Kidney (tissue), 14 donors: ENCODE results near the gene THADA. TPM values are rescaled to one million over a fixed set of nuclear protein-coding genes. Genes with fewer than 3 reads are reported as not detected.

Source experiments
- DNase-seq, 5 donors: peaks; one replicate each; pipeline ENCODE4 v3.0.0-alpha.2; 2013 to 2020
- FAIRE-seq: peaks from 2 replicates; lab custom pipeline; 2012; peaks lifted over from hg19 to GRCh38; lab: Jason Lieb, UNC
- H3K27ac ChIP-seq, 2 donors: one replicate each; pipeline ENCODE4 v1.7.0; 2013; ENCODE audit warnings: low read depth in 2 of 2, low read length in 2 of 2, inconsistent platforms in 1 of 2
- H3K27me3 ChIP-seq: one replicate; pipeline ENCODE4 v1.7.1; 2013; ENCODE audit warnings: low read length, inconsistent platforms; ENCODE audit not compliant: control insufficient read depth, insufficient read depth
- H3K36me3 ChIP-seq, 3 donors: one replicate each; pipeline versions ENCODE4 v1.7.0 to v1.7.1; 2013; ENCODE audit warnings: low read length in 3 of 3, control low read depth in 1 of 3, inconsistent platforms in 1 of 3; ENCODE audit not compliant: insufficient read depth in 3 of 3, control insufficient read depth in 2 of 3
- H3K4me1 ChIP-seq, 3 donors: one replicate each; pipeline versions ENCODE4 v1.7.0 to v1.7.1; 2013; ENCODE audit warnings: low read length in 3 of 3, inconsistent platforms in 1 of 3, low read depth in 1 of 3; ENCODE audit not compliant: control insufficient read depth in 2 of 3, insufficient read depth in 2 of 3
- H3K4me3 ChIP-seq, 3 donors: one replicate each; pipeline versions ENCODE4 v1.7.0 to v1.8.1; 2013; ENCODE audit warnings: low read length in 3 of 3, control low read depth in 1 of 3, inconsistent platforms in 1 of 3
- H3K9ac ChIP-seq, 3 donors: one replicate each; pipeline versions ENCODE4 v1.7.0 to v1.7.1; 2013; ENCODE audit warnings: low read length in 3 of 3, control low read depth in 1 of 3, inconsistent platforms in 1 of 3
- H3K9me3 ChIP-seq, 3 donors: one replicate each; pipeline versions ENCODE4 v1.7.0 to v1.7.1; 2013; ENCODE audit warnings: low read length in 3 of 3, control low read depth in 1 of 3, inconsistent platforms in 1 of 3; ENCODE audit not compliant: control insufficient read depth in 2 of 3, insufficient read depth in 1 of 3
- CTCF ChIP-seq: IDR thresholded peaks from 3 replicates; pipeline ENCODE4 v1.5.1; 2012; ENCODE audit warnings: mild to moderate bottlenecking, moderate library complexity, borderline replicate concordance; ENCODE audit not compliant: insufficient read depth; ENCODE audit errors: extremely low read depth
- intact Hi-C: fragments of 100-400 bp; cut with DNase I; formaldehyde crosslinking; loops from one replicate; pipeline ENCODE4 v1.11.1; 2022
- polyA plus RNA-seq: library from polyadenylated mRNA; stranded (reverse); fragments of 350-450 nt; fragmentation: Illumina TruSeq; extraction: RNeasy Lipid Tissue Mini Kit (QIAGEN cat#74804); gene quantifications from one replicate; pipeline ENCODE4 v1.2.3, GENCODE V29; 2014; ENCODE audit warnings: low read depth, low replicate concordance; ENCODE audit not compliant: insufficient read depth
- total RNA-seq: library from RNA; stranded (reverse); fragmentation: NEBNext Ultra II Directional; extraction: Animal tissue kit (Norgen Biotek cat#: 25700); gene quantifications from one replicate; pipeline ENCODE4 v1.2.1, GENCODE V29; 2021
- donor health status: control.
- donor health status: control.
- donor health status: control.
- donor health status: control.
- donor health status: control.
- donor health status: DM: yes; HTN: yes; CAD: no.
- donor health status: Normal renal cell carcinoma (clear cell type).

THADA gene
- total and polyA plus RNA-seq, 2 donors from 2014 or later, result 21.4 to 45.1 TPM

GRCh38 chr2:43518718-43519117 lies 77.1 kb downstream of the THADA start:
- intact Hi-C loops, result no loop called here
- Histone ChIP-seq H3K9me3 (no peaks in the 10 kb centered on the region), H3K4me1 (peaks cover 0 to 18% (median 7%) of the 10 kb centered on the region in 3 donors), H3K27ac (peak overlapping the region in 1 of 2 donors; percentile 9), H3K9ac (no peak overlapping the region), H3K4me3 (no peak overlapping the region), H3K36me3 (no peaks in the 10 kb centered on the region), H3K27me3 (no peaks in the 10 kb centered on the region)
- DNase-seq, result no peak
- no peak for FAIRE-seq
- TF ChIP-seq CTCF, result no peak

GRCh38 chr2:43518181-43518580 lies 77.7 kb downstream of the THADA start:
- intact Hi-C loops, result no loop called here
- Histone ChIP-seq H3K4me3 (no peak overlapping the region), H3K27ac (peak overlapping the region; percentile 8 to 50), H3K27me3 (no peaks in the 10 kb centered on the region), H3K9ac (no peak overlapping the region), H3K4me1 (peaks cover 0 to 18% (median 9%) of the 10 kb centered on the region in 3 donors), H3K9me3 (no peaks in the 10 kb centered on the region), H3K36me3 (no peaks in the 10 kb centered on the region)
- no peak for TF ChIP-seq CTCF
- FAIRE-seq, result no peak
- peak in 1 of 5 donors; percentile 28 for DNase-seq

- no peak for FAIRE-seq
- no peaks in the 10 kb centered on the region for H3K27me3 ChIP-seq
- no peak overlapping the region for H3K4me3 ChIP-seq
- H3K4me1 ChIP-seq, result peaks cover 0 to 18% (median 9%) of the 10 kb centered on the region in 3 donors
- H3K9me3 ChIP-seq, result no peaks in the 10 kb centered on the region
- no peak for TF ChIP-seq CTCF
- intact Hi-C loops, result no loop called here
- peak overlapping the region; percentile 32 to 34 for H3K27ac ChIP-seq
- no peak for DNase-seq
- H3K36me3 ChIP-seq, result no peaks in the 10 kb centered on the region
- no peak overlapping the region for H3K9ac ChIP-seq
Observed at GRCh38 chr2:43515807-43516497, 79.9 kb downstream of the THADA start.
